Kasumi-1 (cell line): ENCODE data around the gene GNAZ.

Experiments used
- DNase-seq, 2 experiments: peaks; one replicate each; lab custom pipeline; 2025; lab: John Stamatoyannopoulos, UW

Gene GNAZ

GRCh38 chr22:23119494-23120414, 49.4 kb downstream of the GNAZ start:
- no peak for DNase-seq

- DNase-seq = no peak
Measured at GRCh38 chr22:23120415-23120899, 50.1 kb downstream of the GNAZ start.

DNA sequence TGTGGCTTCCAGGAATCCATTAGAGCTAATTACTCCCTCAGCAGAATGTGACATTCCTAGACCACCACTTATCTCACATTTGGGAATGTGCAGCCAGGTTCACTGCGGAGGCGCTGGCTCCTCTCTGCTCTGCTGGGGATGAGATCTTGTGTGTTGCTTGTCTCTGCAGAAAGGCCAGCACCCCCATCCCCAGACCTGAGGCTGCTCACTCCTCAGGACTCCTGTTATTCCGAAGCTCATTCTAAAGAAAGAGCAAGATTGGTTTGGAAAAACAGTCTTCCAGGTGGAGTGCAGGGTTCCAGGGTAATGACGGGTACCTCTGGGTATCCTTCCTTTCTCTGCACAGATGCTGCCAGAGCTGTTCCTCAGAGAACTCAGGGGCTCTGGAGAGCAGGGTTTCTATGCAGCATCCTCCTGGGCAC, 50.7 kb downstream of the GNAZ start:
- no peak for DNase-seq

DNA sequence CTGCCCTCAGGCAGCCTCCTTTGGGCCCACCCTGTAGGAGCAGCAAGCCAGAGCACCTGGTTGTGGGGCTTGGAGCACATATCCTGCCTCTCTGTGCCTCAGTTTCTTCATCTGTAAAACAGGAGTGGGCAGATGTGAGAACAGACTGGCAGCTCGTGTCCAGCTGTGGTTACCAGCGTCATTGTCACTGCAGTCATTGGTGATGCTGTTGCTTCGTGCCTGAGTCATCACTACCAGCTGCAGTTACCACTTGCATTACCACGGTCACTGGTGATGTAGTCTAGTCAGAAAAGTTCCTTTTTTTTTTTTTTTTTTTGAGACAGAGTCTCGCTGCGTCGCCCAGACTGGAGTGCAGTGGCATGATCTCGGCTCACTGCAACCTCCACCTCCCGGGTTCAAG, 51.1 kb downstream of the GNAZ start:
- no peak for DNase-seq

- no peak for DNase-seq
Measured at GRCh38 chr22:23122216-23122957, 52.1 kb downstream of the GNAZ start.

DNA sequence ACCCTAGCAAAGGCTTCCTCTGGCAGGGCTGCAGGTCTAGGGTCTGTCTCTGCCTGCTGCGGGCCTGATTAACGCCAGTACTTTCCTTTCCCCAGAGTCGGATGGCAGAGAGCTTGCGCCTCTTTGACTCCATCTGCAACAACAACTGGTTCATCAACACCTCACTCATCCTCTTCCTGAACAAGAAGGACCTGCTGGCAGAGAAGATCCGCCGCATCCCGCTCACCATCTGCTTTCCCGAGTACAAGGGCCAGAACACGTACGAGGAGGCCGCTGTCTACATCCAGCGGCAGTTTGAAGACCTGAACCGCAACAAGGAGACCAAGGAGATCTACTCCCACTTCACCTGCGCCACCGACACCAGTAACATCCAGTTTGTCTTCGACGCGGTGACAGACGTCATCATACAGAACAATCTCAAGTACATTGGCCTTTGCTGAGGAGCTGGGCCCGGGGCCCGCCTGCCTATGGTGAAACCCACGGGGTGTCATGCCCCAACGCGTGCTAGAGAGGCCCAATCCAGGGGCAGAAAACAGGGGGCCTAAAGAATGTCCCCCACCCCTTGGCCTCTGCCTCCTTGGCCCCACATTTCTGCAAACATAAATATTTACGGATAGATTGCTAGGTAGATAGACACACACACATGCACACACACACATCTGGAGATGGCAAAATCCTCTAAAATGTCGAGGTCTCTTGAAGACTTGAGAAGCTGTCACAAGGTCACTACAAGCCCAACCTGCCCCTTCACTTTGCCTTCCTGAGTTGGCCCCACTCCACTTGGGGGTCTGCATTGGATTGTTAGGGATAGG, 52.9 kb downstream of the GNAZ start:
- no peak for DNase-seq

GRCh38 chr22:23123804-23124254, 53.5 kb downstream of the GNAZ start:
- DNase-seq = no peak

DNA sequence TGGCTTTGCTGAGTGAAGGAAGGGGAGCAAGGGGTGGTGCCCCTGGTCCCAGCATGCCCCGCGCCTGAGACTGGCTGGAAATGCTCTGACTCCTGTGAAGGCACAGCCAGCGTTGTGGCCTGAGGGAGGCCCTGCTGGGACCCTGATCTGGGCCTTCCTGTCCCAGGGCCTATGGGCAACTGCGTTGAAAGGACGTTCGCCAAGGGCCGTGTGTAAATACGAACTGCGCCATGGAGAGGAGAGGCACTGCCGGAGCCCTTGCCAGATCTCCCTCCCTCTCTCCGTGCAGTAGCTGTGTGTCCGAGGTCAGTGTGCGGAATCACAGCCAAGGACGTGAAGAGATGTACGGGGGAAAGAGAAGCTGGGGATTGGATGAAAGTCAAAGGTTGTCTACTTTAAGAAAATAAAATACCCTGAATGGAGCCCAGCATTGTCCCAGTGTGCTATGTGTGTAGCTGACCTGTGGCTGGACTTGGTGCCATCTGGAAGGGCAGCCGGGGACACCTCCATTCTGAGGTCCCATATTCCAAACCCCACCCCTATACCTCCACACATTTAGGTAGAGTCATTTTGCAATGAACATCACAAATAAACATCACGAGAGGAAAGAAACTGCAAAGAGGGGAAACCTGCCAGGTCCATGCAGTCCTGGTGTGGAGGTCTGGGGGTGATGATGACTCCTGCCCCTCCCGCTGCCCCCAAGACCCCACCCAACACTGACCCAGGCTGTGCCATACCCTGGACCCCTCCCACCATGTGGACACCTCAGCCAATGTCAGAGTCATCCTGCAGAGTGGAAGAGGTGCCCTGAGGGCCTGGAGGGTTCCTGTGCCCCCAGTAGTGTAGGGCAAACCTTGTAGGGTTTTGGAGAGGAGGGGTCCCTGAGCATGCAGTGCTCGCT, 54.5 kb downstream of the GNAZ start:
- no peak for DNase-seq

DNA sequence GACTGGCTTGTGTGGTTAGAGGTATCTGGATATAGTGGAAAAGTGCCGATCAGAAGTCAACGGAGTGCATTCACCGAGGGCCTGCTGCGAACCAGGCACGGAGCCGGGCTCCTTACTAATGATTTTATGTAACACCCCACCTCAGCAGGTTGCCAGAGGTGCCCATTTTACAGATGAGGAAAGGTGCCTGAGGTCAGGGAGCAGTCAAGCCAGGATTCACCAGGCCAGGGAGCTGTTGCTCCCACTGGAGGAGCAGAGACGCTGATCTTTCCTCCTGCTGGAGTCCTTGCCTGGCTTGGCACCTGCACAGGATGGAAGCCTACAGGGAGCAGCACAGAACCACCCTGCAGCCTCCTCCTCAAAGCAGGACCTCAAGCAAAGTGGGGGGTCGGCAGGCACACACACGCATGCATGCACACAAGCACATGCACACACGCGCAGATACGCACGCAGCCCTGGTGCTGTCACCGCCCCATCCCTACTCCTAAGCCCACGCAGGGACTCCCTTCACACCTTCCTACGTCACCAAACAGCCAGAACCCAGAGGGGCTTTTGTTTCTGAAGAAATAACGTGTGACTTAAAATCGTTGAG, 55.3 kb downstream of the GNAZ start:
- DNase-seq = no peak

DNA sequence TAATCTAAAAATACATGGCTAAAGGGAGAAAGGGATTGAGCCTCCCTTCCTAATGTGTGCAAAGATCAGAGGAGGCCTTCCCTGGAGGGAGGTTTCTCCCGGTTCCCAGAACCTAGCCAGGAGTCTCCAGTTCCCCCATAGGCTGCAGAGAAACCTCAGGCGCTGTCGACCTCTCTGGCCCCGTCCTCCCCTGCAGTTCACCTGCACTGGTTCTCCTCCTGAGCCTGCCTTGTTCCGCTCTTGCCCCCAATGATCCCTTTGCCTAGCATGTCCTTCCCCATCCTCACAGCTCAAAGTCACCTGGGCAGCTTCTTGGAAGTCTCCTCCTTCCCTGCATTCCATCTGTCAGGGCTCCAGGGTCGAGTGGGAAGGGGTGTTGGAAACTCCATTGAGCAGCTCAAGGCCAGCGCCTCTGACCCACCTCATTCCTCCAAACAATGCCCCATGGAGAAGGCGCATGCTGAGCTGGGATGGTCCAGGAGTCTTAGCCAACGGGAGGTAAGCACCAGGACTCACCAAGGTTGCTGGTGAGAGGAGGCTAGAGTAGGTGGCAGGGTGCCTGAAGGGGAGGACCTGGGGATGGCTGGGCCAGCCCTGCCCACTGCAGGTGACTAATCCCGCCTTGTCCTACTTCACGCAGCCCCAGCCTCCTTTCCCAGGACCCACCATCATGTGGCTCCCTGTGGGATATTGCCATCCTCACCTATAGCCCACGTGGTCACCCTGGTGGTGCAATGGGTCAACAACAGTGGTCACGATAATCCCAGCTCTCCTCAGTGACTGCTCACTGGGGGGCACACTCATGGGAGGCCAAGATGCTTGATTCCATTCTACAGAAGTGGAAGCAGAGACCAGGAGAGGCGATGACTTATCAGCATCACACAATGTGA, 56.1 kb downstream of the GNAZ start:
- no peak for DNase-seq

- DNase-seq = no peak
Measured at GRCh38 chr22:23127055-23127756, 56.9 kb downstream of the GNAZ start.

GRCh38 chr22:23127788-23128187, 57.5 kb downstream of the GNAZ start:
- no peak for DNase-seq

GRCh38 chr22:23128269-23129108, 58.2 kb downstream of the GNAZ start:
- peak; percentile 51 to 60 for DNase-seq

- no peak for DNase-seq
Measured at GRCh38 chr22:23129149-23129548, 58.8 kb downstream of the GNAZ start.

DNA sequence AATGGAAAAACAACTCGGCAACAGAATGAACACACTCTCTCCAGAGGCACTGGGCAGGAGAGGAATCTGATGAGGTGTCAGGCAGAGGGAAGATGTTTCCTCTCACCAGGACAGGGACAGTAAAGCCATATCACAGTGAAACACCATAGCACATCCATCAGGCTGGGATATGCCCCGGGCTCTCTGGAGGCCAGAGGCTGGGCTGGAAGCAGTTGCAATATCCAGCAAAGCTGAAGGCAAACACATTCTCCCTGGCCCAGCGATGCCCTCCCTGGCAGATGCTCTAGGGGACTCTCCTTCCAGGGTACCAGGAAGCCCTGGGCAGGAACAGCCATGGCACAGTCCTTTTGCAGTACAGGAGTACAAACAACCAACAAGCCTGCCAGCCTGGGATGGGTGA, 60.4 kb downstream of the GNAZ start:
- no peak for DNase-seq

GRCh38 chr22:23131931-23132330, 61.6 kb downstream of the GNAZ start:
- DNase-seq = no peak

DNA sequence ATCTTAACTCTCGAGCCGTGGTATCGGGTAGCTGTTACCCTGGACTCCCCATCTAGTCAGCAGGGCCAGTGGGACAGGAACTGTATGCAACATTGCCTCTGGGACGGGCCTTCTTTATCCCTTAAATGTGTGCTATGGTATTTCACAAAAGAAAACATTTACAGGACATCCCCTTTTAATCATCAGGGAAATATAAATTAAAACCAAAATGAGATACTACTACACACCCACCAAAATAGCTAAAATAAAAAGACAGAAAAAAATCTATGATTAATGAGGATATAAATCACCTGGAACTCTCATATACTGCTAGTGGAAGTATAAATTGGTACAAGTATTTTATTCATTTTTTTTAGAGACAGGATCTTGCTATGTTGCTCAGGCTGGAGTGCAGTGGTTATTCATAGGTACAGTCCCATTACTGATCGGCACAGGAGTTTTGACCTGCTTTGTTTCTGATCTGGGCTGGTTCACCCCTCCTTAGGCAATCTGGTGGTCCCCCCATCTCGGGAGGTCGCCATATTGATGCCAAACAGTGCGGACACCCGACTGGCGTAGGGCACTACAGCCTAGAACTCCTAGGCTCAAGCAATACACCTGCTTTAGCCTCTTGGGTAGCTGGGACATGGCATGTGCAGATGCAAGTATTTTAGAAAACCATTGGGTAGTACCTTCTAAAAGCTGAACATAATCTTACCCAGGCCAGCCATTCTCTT, 62.2 kb downstream of the GNAZ start:
- no peak for DNase-seq
